Stimulated activated CD4-positive, alpha-beta T cell treated with anti-CD3 and anti-CD28 coated beads, Interleukin-12 subunit alpha, Interleukin-12 subunit beta, amount 100 ng/mL, for 48 hours (primary cell): ENCODE data around the gene WDR88.
"Not testable (repeated sequence)": the region's sequence is repeated elsewhere in the genome, so short reads cannot be mapped to it uniquely, and the experiment has no call there.

Source experiments
- DNase-seq, 3 donors: peaks; one replicate each; pipeline ENCODE4 v3.0.0-alpha.2; 2020; ENCODE audit warnings: low read depth in 2 of 3, low spot score in 1 of 3

Gene WDR88

DNA sequence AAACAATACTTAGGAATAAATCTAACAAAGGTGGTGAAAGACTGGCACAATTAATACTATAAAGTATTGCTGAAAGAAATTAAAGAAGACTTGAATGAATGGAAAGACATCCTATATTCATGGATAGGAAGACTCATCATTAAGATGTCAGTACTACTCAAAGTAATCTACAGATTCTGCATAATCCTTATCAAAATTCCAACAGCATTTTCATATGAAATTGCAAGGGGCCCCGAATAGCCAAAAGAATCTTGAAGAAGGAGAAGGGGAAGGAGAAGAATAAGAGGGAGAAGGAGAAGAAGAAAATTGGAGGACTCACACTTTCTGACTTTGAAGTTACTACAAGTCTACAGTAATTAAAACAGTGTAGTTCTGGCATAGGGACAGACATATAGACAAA is 36.6 kb downstream of the WDR88 start:
- DNase-seq, result no peak

DNA sequence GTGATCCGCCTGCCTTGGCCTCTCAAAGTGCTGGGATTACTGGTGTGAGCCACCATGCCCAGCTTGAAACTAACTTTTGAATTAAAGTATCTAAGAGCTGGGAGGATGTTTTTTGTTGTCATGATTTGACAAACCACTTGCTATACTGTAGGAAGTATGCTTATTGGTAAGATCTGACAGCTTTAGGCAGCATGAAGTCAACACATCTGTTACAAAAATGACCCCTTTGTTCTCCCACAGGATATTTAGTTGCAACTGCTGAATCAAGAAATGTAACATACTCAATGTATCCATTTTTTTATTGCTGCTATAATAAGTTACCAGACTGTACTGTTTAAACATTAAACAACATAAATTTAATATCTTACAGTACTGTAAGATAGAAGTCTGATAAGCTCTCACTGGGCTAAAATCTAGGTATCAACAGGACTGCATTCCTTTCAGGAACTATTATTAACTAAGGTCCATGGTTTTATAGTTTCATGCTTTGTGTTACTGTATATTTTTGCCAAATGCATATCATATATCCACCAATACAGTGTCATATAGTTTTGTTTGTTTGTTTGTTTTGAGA is 39.4 kb downstream of the WDR88 start:
- no peak for DNase-seq

- no peak for DNase-seq
Observed at GRCh38 chr19:33171916-33172359, 40.0 kb downstream of the WDR88 start.

GRCh38 chr19:33174186-33174585 is 42.3 kb downstream of the WDR88 start:
- no peak for DNase-seq

- no peak for DNase-seq
Observed at GRCh38 chr19:33175156-33175782, 43.4 kb downstream of the WDR88 start.

DNA sequence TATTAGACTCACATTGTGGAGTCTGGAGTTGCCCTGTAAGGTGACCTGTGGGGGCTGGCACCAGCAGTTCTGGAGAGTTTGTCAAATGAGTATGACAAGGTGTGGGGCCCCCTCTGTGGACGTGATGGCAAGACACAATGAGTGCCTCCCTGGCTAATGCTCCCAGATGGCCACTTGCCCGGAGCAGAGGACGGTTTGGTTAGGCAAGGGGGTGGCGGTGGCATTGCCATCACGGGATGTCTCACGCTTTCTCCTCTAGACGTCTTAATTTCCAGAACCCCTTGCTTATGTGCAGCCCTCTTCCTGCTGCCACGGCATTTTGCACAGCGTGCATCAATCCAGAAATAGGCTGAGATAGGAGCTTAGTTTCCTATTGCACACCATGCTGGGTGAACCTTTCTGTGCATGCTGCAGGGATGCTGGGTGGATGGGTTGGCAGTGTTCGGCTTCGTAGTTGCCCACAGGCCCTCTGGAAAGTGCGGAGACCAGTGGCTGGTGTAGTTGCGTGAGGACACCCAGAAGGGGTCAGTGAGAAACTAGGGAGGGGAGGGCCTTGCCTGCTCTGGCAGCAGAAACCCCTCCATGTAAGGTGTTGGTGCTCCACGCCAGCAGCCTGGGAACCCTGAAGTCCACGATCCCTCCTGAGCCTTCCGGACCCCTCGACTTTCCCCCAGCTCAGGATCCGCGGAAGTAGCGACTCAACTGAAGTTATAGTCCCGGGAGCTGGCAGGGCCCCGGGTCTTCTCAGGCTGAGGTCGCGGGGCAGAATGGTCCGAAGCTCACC is 44.2 kb downstream of the WDR88 start:
- peak in 1 of 3 donors; percentile 15 for DNase-seq

- peak; percentile 96 to 98 (median 97) for DNase-seq
Observed at GRCh38 chr19:33176670-33177416, 44.9 kb downstream of the WDR88 start.

- peak in 1 of 3 donors; percentile 44 for DNase-seq
Observed at GRCh38 chr19:33177417-33177979, 45.6 kb downstream of the WDR88 start.

GRCh38 chr19:33186431-33187182 is 54.7 kb downstream of the WDR88 start:
- no peak for DNase-seq

- no peak for DNase-seq
Observed at GRCh38 chr19:33187183-33187540, 55.2 kb downstream of the WDR88 start.

GRCh38 chr19:33189453-33189852 is 57.5 kb downstream of the WDR88 start:
- DNase-seq, result no peak

DNA sequence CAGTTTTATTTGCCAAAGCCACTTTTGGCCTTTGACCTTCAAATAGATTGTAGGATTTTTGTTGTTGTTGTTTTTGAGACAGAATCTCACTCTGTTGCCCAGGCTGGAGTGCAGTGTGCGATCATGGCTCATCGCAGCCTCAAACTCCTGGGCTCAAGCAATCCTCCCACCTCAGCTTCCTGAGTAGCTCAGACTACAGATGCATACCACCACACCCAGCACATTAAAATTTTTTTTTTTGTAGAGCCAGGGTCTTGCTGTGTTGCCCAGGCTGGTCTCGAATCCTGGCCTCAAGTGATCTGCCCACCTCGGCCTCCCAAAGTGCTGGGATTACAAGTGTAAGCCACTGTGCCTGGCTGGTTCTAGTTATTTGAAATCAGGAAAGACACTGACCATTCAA is 59.2 kb downstream of the WDR88 start:
- not testable (repeated sequence) for DNase-seq

- DNase-seq, result no peak
Observed at GRCh38 chr19:33191501-33191900, 59.6 kb downstream of the WDR88 start.

DNA sequence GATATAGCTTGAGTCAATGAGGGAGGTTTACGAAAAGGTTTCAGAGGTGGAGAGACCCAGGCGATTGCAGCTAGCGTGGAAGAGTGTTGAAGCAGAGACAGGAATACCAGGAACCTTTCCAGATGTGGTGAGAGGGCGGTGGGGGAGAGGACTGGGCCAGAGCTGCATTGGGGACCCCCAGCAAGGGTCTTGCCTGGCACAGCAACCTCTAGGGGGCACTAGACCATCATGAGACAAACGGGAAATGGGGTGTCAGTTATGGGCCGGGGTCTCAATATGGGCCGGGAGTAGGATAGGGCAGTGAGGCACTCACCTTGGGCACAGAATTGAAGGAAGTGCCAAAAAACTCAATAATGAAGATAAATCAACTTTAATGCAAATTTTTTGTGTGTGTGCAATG is 60.1 kb downstream of the WDR88 start:
- no peak for DNase-seq

- DNase-seq, result no peak
Observed at GRCh38 chr19:33193269-33193864, 61.5 kb downstream of the WDR88 start.

DNA sequence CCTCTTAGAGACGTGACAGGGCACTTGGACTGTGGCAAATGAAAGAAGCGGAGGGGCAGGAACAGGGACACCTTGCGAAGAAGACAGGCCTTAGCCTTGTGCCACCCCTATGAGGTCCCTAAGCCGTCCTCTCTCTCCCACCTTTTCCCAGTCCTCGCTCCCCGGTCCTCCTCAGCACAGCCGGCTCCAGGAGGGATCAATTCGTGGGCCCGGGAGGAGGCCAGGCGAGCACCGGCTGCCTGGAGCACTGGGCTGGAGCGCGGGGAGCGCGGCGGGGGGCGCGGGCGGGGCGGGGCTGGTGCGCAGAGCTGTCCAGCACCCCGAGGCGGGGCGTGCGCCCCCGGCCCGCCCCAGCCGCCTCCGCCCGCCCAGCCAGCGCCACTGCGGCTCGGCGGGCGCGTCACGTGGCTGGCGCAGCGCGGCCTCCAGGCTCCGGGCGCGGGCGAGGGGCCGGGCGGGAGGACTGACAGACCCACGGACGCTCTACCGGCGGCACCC is 62.0 kb downstream of the WDR88 start, which contains the start of gene LRP3:
Gene LRP3, plus strand, starts transcription at position 466 of the 498 bp plus-strand sequence. CDS start 456 bp downstream, outside the sequence.
- DNase-seq, result no peak

DNA sequence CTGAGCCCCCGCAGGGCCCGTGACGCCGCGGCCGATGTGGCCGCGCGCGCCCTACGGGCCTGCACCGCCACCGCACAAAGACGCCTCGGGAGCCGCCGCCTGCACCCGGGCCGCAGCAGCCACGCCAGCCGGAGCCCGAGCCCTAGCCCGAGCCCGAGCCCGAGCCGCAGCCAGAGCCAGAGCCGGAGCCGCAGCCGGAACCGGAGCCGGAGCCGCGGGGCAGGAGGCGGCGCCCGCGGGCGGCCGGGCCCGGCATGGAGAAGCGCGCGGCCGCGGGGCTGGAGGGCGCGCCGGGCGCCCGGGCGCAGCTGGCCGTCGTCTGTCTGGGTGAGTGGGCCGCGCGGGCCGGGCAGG is 62.6 kb downstream of the WDR88 start:
- DNase-seq, result no peak

DNA sequence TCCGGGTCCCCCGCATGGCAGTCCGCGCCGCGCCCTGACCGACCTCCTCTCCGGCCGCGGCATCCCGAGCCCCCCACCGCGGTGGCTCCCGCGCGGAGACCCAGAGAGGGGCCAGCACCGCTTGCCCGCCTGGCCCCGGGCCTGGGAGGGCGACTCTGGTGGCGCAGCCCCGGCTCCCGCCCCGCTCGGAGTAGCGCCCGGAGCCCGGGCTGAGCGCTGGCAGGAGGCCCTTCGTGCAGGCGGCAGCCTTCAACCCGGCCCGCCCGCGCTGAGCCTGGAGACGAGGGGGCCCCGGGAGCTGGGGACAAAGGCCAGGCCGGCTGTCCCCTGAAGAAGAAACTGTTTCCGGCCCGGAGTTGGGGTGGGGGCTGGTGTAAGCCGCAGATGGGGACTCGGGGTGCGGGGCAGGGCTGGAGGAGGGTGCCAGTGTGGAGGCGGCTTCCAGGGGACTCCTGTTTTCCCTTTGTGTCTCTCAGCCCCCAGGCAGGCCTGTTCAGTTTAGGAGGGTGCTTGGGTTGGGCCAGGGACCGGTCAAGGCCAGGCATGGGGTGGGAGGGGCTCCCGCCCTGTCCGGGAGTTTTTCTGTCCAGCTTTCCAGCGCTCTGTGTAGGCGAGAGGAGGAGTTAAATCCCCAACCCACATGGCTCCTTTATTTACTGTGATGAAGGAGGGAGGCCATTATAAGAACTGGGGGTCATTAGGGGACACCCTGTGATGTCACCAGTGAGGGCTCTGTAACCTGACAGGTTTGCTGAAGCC is 63.2 kb downstream of the WDR88 start:
- DNase-seq, result no peak

DNA sequence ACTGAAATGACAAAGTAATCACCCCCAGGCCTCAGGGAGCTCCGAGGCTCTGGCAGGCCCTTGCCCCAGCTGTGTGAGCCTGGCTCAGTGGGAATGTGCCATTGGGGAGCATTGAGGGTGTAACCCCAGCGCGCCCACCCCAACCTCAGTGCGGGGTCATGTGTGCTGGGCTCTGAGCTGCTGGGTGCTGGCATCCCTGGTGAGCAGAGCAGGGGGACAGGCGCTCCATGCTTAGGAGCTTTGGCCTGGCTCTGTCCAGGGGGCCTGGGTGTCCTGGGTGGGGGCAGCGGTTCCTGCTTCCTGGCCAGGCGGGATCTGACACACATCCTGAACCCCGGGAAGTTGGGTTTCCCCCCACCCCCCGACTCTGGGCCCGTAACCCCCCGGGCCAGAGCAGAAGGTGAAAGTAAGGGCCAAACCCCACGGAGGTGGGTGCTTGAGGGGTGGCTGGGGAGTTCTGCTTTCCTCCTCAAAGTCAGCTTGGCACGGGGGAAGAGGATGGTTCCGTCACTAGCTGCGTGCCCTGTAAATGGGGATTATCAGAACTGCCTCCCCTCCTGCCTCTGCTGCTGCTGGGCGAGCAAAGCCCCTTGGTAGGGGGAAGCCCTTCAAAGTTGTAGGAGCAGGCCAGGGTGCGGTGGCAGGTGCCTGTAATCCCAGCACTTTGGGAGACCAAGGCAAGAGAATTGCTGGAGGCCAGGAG is 63.9 kb downstream of the WDR88 start:
- DNase-seq, result no peak
